Central memory CD4-positive, alpha-beta T cell (primary cell): ENCODE measurements around the gene GAK.

Experiments used
- DNase-seq: peaks from one replicate; pipeline ENCODE4 v3.0.0; 2022

The GAK gene

GRCh38 chr4:845836-846251 lies 86.3 kb downstream of the GAK start:
- DNase-seq = no peak

DNA sequence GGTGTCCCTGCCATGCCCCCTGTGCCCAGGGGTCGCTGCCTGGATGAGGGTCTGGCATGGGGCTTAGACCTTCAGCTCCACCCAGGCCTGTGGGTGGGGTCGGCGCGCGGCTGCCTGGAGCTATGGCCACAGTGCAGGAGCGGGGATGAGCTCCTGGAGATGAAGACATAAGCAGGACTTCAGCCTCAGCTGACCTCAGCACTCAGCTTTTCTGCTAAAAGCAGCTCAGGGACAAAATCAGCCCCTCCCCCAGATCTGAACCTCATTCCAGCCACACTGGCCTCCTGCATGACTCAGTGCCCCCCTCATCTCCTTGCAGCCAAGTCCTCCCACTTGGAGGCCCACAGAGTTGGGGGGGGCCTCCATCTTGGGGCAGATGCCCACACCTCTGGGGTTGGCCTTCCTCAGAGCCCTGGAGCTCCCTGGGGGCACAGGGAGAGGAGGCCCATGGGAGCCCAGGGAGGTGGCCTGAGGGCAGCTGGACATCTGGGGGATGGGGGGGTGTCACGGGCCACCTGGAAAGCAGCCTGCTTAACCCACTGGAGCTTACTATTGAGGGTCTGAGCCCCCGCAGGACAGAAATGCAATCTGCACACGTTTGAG lies 86.8 kb downstream of the GAK start:
- DNase-seq = no peak

DNA sequence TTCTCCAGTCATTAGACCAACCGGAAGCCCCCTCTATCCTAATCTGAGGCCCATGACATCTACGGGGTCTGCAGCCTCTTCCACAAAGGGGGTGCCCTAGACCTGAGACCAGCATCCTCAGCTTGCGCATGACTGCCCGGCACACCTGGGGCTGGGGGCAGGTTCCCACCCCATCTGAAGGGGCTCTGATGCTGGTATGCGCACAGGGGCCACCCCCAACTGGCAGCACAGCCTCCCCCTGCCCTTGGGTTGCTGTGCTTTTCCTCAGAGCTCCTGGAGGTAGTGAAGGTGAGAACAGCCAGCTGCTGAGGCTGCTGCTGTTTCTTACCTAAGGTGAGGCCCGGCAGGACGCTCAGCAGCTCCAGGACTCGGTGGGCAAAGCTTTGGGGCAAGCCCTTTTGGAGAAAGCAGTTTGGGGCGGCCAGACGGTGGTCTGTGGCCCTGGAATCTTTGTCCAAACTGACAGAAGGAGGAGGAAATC lies 87.3 kb downstream of the GAK start:
- no peak for DNase-seq

- DNase-seq = no peak
Observed at GRCh38 chr4:839675-840443, 92.3 kb downstream of the GAK start.

DNA sequence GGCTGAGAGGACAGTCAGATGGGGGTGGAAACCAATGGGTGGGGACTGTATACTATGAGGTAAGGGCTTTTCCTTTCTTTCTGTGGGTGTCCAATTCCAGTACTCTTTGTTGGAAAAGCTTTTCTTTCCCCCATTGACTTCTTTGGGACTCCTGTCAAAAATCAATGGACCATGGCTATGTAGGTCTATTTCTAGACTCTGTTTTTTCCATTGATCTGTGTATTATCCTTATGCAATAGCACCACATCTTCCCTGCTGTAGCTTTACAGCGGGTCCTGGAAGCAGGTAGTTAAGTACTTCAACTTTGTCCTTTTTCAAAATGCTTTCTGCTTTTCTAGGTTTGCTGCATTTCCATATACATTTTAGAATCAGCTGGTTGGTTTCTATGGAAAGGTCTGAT lies 94.3 kb downstream of the GAK start:
- no peak for DNase-seq

- no peak for DNase-seq
Observed at GRCh38 chr4:836750-837301, 95.3 kb downstream of the GAK start.

DNA sequence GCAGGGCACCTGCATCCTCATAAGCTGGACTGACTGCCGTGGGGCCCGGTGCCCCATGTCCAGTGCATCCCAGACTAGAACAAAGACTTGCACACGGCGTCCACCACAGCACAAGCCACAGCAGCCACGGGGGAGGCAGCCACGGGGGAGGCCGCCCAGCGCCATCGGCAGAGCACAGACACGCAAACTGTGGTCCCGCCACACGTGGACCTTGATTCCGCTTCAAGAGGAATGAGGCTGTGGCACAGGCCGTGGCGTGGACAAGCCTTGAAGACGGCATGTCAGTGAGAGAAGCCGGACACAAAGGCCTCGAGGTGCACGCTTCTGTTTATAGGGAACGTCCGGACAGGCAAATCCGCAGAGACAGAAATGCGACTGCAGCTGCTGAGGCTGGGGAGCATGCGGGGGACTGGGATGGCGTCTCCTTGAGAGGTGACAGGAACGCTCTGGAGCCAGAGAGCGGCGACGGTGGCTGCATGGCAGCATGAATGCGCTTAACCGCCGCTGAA lies 96.1 kb downstream of the GAK start:
- no peak for DNase-seq

DNA sequence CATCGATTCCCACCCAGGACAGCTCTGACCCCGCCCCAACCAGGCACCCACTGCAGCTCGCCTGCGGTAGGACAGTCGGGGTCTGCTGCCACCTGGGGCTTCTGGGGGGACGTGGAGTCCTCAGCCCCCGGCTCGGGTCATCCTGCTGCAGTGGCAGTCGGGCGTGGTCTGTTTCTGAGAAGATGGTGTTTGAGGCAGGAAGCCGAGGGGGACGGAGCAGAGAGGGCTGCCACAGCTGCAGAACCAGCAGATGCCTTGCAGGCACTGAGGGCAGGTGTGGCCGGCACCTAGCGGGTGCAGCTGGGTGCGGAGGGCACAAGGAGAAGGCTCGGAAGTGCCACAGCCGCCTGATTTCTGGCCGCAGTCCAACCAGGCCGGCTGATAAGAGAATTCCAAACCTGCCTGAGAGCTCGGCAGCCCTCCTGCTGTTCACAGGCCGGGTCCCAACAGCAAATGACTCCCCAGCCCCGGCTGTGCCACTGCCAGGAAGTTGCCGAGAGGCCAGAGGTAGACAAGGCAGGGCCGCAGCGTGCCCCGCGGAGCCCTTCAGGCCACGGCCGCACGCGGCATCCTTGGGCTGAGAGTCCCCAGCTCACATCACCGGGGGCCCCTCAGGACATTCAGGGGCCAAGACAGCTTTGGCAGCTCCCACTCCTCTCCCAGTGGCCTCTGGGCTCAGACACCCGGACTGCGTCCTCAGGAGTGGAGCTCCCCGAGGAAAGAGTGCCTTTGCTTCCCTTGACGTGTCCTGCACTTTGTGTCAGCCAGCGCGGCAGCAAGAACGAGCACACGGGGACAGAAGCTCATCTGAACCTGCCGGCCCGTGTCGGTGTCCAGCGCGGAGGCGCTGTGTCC lies 96.7 kb downstream of the GAK start:
- DNase-seq = no peak

- DNase-seq = no peak
Observed at GRCh38 chr4:834368-835147, 97.6 kb downstream of the GAK start.

- DNase-seq = no peak
Observed at GRCh38 chr4:833731-834367, 98.3 kb downstream of the GAK start.

DNA sequence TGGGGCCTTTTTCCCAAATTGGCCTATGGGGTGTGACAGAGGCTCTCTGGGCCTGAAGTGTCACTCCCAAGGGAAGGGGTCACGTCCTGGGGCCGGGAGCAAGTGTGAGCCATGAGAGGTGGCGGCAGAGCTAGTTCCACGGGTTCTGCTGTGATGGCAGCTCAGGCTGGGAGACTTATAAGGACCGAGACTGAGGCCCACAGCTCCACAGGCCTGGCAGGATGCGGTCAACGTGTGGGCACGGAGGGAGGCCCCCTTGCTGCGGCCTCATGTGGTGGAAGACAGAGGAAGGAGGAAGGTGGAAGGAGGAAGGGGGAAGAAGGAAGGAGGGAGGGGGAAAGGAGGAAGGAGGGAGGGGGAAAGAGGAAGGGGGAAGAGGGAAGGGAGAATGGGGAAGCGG lies 99.0 kb downstream of the GAK start:
- no peak for DNase-seq

DNA sequence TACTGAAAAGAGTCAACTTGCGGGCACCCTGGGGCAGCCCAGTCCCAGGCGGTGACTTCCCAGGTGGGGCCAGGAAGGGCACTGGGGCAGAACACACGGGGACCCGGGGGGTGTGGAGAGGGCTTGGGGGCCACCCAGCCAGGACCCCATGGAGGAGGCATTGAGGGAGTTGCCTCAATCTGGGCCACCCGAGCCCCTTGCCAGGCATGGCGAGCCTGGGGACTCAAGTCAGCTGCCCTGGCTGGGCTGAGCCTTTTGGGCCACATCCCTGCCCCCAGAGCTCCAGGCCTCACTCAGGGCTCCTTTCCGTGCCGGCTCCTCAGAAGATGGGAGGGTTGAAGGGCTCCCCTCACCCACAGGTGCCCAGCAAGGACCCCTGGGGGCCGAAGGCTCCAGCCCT lies 99.6 kb downstream of the GAK start:
- no peak for DNase-seq

DNA sequence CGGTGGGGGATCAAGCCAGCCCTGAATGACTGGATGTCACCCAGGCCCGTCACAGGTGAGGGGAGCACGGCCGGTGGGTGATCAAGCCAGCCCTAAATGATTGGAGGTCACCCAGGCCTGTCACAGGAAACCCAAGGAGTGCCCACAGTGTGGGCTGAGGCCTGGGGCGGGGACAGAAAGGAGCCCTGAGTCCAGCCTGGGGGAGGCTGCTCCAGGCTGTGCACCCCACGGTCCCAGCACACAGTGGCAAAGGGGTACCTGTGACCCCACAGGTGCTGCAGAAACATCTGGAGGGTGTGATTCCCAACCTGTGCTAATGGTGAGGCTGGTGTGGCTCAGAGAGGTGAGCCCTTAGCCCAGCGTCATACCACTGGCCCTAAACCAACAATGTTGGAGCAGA lies 100.0 kb downstream of the GAK start:
- DNase-seq = no peak

- DNase-seq = no peak
Observed at GRCh38 chr4:831483-831805, 100.7 kb downstream of the GAK start.

DNA sequence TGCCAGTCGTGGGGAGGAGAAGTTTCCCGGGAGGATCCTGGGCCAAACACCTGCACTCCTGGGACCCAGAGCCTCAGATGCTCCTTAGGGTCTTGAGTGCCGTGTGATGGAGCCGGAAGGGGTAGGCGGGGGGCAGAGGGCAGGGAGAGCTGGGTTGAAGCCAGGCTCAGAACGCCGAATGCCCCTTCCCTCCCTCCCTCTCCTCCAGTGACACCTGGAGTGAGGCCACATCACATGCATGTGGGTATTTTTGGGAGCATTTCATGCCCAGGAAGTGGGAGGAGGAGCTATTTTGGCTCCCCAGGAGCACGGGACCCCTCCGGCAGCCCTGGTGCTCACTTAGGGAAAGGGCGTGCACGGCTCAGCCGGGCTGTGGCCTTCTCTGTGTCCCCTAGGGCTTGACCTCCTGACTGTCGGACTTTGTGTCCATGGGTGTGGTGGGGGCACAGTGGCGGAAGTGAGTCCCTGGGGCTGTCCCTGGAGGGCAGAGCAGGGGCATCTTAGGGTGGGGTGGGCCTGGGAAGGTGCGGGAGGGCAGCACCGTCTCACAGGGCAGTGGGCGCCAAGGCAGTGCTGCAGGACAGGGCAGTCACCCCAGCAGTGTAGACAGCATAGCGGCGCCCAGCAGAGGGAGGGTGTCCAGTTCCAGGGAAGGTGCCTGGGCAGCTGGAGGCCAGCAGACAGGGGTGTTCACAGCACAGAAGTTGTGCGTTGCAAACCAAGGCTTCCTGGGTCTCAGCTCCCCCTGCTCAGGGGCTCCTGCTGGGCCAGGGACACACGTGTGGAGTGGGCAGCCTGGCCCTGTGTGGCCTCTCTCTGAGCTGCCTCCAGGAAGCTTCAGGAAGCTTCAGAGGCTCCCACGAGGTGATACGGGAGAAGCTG lies 101.3 kb downstream of the GAK start:
- no peak for DNase-seq

GRCh38 chr4:829761-830600 lies 102.1 kb downstream of the GAK start:
- DNase-seq = no peak

GRCh38 chr4:829291-829690 lies 102.8 kb downstream of the GAK start:
- DNase-seq = no peak

DNA sequence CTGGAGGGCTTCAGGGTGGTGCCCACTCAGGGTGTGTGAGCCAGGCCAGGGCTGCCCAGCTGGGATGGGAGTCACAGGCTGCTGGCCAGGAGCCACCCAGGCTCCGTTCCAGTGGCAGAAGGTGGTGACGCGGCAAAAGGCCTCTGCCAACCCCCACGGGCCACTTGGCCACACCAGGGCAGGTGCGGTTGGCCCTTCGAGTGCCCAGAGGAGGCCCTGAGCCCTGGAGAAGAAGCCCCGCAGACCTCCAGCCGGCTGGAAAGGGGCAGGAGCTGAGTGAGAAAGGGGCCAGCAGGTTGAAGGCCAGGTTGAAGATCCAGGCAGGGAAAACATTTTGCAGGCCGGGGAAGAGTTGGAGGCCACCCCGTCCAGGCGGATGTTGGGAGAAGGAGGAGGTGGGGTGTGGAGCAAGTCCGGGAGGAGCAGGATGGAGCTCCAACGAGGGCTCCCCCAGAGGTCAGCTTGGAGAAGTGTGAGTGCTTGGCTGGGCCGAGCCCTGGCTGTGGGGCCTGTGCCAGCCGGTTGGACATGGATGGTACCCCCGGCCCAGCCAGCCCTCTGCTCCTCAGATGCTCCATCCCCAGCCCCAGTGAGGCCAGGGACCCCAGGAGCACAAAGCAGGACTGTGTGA lies 103.4 kb downstream of the GAK start:
- no peak for DNase-seq
